PC-3 (cell line): Measurements from ENCODE around the gene SMAD1.

Source experiments
- EZH2phosphoT487 ChIP-seq: fragments of 300-600 bp; sonication (generic); IDR thresholded peaks from 2 replicates; pipeline ENCODE4 v1.6.1; 2018; ENCODE audit warnings: mild to moderate bottlenecking, antibody characterized with exemption, low read length, borderline replicate concordance
- TF ChIP-seq, protein P1 (sequence below): fragments of 300-600 bp; sonication (generic); conservative IDR thresholded peaks from 2 replicates; pipeline ENCODE4 v1.5.1; 2017; ENCODE audit warnings: antibody characterized with exemption, low read depth, mild to moderate bottlenecking, low read length

DNA sequence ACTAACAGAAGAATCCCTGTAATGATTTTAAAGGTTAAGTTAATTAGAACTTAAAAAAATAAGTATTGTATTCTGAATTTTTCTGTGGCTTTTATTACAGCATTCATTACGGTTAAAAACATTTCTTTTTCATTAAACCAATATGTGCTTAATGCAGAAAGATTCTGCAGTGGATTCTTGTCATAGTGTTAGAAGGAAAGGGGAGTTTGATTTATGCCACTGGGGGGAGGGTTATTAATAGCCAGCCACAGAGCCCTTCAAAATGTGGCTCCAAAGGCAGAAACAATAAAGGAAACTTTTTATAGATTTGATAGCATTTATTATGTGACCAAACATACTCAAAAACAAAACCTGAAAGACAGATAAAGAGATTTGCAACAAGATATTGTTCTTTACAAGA lies 9.1 kb downstream of the SMAD1 start:
- TF ChIP-seq, protein P1, sequence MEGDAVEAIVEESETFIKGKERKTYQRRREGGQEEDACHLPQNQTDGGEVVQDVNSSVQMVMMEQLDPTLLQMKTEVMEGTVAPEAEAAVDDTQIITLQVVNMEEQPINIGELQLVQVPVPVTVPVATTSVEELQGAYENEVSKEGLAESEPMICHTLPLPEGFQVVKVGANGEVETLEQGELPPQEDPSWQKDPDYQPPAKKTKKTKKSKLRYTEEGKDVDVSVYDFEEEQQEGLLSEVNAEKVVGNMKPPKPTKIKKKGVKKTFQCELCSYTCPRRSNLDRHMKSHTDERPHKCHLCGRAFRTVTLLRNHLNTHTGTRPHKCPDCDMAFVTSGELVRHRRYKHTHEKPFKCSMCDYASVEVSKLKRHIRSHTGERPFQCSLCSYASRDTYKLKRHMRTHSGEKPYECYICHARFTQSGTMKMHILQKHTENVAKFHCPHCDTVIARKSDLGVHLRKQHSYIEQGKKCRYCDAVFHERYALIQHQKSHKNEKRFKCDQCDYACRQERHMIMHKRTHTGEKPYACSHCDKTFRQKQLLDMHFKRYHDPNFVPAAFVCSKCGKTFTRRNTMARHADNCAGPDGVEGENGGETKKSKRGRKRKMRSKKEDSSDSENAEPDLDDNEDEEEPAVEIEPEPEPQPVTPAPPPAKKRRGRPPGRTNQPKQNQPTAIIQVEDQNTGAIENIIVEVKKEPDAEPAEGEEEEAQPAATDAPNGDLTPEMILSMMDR: no peak
- no peak for TF ChIP-seq EZH2phosphoT487
